ENCODE results near the gene DCBLD1. TPM values are rescaled to one million over a fixed set of nuclear protein-coding genes. Genes with fewer than 3 reads are reported as not detected.
A peak's percentile ranks its signal among the peaks of the same experiment; 100 is the strongest.

DCBLD1 gene
- total RNA-seq, 1 experiment from 2014 or later = 69.3 TPM

- BruUV-seq (replicated peaks) = no TSS peak
- ChIA-PET POLR2A (no interaction called here), CTCF (no interaction called here)
- Mint-ChIP-seq H3K9me3 (ENCODE audit: unreplicated experiment) (no peaks in the 10 kb centered on the region), H3K27me3 (ENCODE audit: insufficient read depth, unreplicated experiment) (no peaks in the 10 kb centered on the region), H3K27ac (ENCODE audit: unreplicated experiment) (peak overlapping the region; percentile 16), H3K4me1 (ENCODE audit: low read depth, unreplicated experiment) (peaks cover 35% of the 10 kb centered on the region), H3K36me3 (ENCODE audit: insufficient read depth, unreplicated experiment) (peaks cover 60% of the 10 kb centered on the region), H3K4me3 (ENCODE audit: unreplicated experiment) (no peak overlapping the region)
- intact Hi-C loops (cut with micrococcal nuclease; ENCODE audit: unreplicated experiment) = no loop called here
- H3K9me3 ChIP-seq = no peaks in the 10 kb centered on the region
- no peaks in the 10 kb centered on the region for H3K36me3 ChIP-seq (ENCODE audit: control insufficient read depth, insufficient read depth, low read length)
- no peak for TF ChIP-seq CTCF (IDR thresholded peaks at IDR 0.05; ENCODE audit: insufficient read depth in 1 of 2, low read depth in 1 of 2, low read length in 1 of 2, severe bottlenecking in 1 of 2, unreplicated experiment in 1 of 2)
- H3K4me1 ChIP-seq = peaks cover 27% of the 10 kb centered on the region
- no peak overlapping the region for H3K4me3 ChIP-seq (ENCODE audit: low read depth, low read length)
- DNase-seq = no peak
- no peaks in the 10 kb centered on the region for H3K27me3 ChIP-seq (replicated peaks; ENCODE audit: control insufficient read depth, insufficient read depth, low read length)
These were observed 48.2 kb downstream of the DCBLD1 start for GRCh38 chr6:117530467-117531242.

GRCh38 chr6:117531346-117531745 is 48.9 kb downstream of the DCBLD1 start:
- TF ChIP-seq CTCF (IDR thresholded peaks at IDR 0.05; ENCODE audit: insufficient read depth in 1 of 2, low read depth in 1 of 2, low read length in 1 of 2, severe bottlenecking in 1 of 2, unreplicated experiment in 1 of 2) = no peak
- H3K36me3 Mint-ChIP-seq (ENCODE audit: insufficient read depth, unreplicated experiment) = peaks cover 62% of the 10 kb centered on the region
- H3K9me3 Mint-ChIP-seq (ENCODE audit: unreplicated experiment) = no peaks in the 10 kb centered on the region
- intact Hi-C loops (cut with micrococcal nuclease; ENCODE audit: unreplicated experiment) = no loop called here
- POLR2A ChIA-PET = no interaction called here
- H3K27me3 Mint-ChIP-seq (ENCODE audit: insufficient read depth, unreplicated experiment) = no peaks in the 10 kb centered on the region
- peak overlapping the region; percentile 16 for H3K27ac Mint-ChIP-seq (ENCODE audit: unreplicated experiment)
- BruUV-seq (replicated peaks) = no TSS peak
- DNase-seq = no peak
- H3K4me1 Mint-ChIP-seq (ENCODE audit: low read depth, unreplicated experiment) = peaks cover 41% of the 10 kb centered on the region
- H3K4me3 Mint-ChIP-seq (ENCODE audit: unreplicated experiment) = no peak overlapping the region
- no peaks in the 10 kb centered on the region for H3K27me3 ChIP-seq (replicated peaks; ENCODE audit: control insufficient read depth, insufficient read depth, low read length)
- H3K36me3 ChIP-seq (ENCODE audit: control insufficient read depth, insufficient read depth, low read length) = no peaks in the 10 kb centered on the region
- no peak overlapping the region for H3K4me3 ChIP-seq (ENCODE audit: low read depth, low read length)
- CTCF ChIA-PET = no interaction called here
- peaks cover 34% of the 10 kb centered on the region for H3K4me1 ChIP-seq
- H3K9me3 ChIP-seq = no peaks in the 10 kb centered on the region

GRCh38 chr6:117531809-117532725 is 49.6 kb downstream of the DCBLD1 start:
- Mint-ChIP-seq H3K9me3 (ENCODE audit: unreplicated experiment) (no peaks in the 10 kb centered on the region), H3K4me1 (ENCODE audit: low read depth, unreplicated experiment) (peaks cover 44% of the 10 kb centered on the region), H3K36me3 (ENCODE audit: insufficient read depth, unreplicated experiment) (peaks cover 65% of the 10 kb centered on the region), H3K27me3 (ENCODE audit: insufficient read depth, unreplicated experiment) (no peaks in the 10 kb centered on the region), H3K27ac (ENCODE audit: unreplicated experiment) (no peak overlapping the region), H3K4me3 (ENCODE audit: unreplicated experiment) (no peak overlapping the region)
- H3K4me3 ChIP-seq (ENCODE audit: low read depth, low read length) = no peak overlapping the region
- H3K27me3 ChIP-seq (replicated peaks; ENCODE audit: control insufficient read depth, insufficient read depth, low read length) = no peaks in the 10 kb centered on the region
- peaks cover 41% of the 10 kb centered on the region for H3K4me1 ChIP-seq
- CTCF ChIA-PET = no interaction called here
- intact Hi-C loops (cut with micrococcal nuclease; ENCODE audit: unreplicated experiment) = no loop called here
- no TSS peak for BruUV-seq (replicated peaks)
- no peak for TF ChIP-seq CTCF (IDR thresholded peaks at IDR 0.05; ENCODE audit: insufficient read depth in 1 of 2, low read depth in 1 of 2, low read length in 1 of 2, severe bottlenecking in 1 of 2, unreplicated experiment in 1 of 2)
- no peaks in the 10 kb centered on the region for H3K36me3 ChIP-seq (ENCODE audit: control insufficient read depth, insufficient read depth, low read length)
- no peaks in the 10 kb centered on the region for H3K9me3 ChIP-seq
- no peak for DNase-seq
- POLR2A ChIA-PET = no interaction called here

Data from Caco-2 (cell line).